HL-60/S4 treated with retinoic acid at 250 ng/mL for 4 days and 3 days (cell line): Measurements from ENCODE around the gene APPBP2.
"Not testable (repeated sequence)": the region's sequence is repeated elsewhere in the genome, so short reads cannot be mapped to it uniquely, and the experiment has no call there.

ENCODE experiments used
- in situ Hi-C: fragments of 300-500 bp; cut with MboI; formaldehyde crosslinking; loops from 2 replicates; pipeline ENCODE4 v1.7.0; 2022; ENCODE audit warnings: low sequenced_read_pairs

The APPBP2 gene, protein sequence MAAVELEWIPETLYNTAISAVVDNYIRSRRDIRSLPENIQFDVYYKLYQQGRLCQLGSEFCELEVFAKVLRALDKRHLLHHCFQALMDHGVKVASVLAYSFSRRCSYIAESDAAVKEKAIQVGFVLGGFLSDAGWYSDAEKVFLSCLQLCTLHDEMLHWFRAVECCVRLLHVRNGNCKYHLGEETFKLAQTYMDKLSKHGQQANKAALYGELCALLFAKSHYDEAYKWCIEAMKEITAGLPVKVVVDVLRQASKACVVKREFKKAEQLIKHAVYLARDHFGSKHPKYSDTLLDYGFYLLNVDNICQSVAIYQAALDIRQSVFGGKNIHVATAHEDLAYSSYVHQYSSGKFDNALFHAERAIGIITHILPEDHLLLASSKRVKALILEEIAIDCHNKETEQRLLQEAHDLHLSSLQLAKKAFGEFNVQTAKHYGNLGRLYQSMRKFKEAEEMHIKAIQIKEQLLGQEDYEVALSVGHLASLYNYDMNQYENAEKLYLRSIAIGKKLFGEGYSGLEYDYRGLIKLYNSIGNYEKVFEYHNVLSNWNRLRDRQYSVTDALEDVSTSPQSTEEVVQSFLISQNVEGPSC

GRCh38 chr17:60525685-60526514, at the start of gene APPBP2:
Gene APPBP2, minus strand, starts transcription at chr17:60526242. Its CDS starts 311 bp downstream, at chr17:60525931.
- in situ Hi-C loops, result no loop called here

DNA sequence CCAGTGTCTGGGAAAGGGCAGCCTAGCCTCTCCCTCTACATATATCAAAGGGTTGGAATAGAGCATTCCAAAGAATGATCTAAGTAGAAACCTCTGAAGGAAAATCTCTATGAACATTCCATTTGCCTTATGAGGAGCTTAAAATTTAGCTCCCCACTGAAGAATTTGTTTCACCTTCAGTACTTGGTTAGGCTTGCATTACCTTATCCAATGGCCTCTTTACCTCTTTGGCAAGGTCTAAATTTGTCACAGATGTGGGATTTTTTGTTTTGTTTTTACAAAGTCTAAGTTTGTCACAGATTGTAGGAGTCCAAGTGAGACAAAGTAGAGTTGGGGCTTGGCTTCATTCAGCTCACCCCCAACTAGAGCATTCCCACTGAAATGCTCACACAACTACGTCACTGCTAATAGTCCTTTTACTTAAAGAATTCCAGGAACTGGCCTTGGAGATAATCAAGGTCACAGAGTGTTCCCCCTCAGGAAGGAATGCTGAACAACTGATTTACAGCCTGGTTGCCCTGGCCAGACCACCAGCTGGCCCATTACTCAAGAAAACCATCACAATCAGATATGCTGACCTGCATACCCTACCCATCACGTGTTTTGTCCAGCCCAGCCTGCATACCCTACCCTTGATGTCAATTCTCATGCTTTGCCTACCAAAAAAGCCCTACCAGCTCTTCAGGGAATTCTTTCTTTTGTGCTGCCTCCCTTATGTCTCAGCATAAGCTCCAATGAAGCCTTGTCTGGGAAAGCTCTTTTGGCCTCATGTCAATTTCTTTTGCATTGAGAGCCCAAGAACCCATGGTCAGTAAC, 47.4 kb upstream of the APPBP2 start:
- in situ Hi-C loops, result no loop called here

- in situ Hi-C loops, result no loop called here
Observed at GRCh38 chr17:60565233-60565632, 39.2 kb upstream of the APPBP2 start.

- in situ Hi-C loops, result no loop called here
Observed at GRCh38 chr17:60563743-60564142, 37.7 kb upstream of the APPBP2 start.

GRCh38 chr17:60562421-60562820, 36.4 kb upstream of the APPBP2 start:
- in situ Hi-C loops, result no loop called here

- in situ Hi-C loops, result no loop called here
Observed at GRCh38 chr17:60560860-60561257, 34.8 kb upstream of the APPBP2 start.

GRCh38 chr17:60559995-60560859, 34.2 kb upstream of the APPBP2 start:
- in situ Hi-C loops, result no loop called here

- in situ Hi-C loops, result no loop called here
Observed at GRCh38 chr17:60559659-60559994, 33.6 kb upstream of the APPBP2 start.

GRCh38 chr17:60557805-60558204, 31.8 kb upstream of the APPBP2 start:
- in situ Hi-C loops, result no loop called here

DNA sequence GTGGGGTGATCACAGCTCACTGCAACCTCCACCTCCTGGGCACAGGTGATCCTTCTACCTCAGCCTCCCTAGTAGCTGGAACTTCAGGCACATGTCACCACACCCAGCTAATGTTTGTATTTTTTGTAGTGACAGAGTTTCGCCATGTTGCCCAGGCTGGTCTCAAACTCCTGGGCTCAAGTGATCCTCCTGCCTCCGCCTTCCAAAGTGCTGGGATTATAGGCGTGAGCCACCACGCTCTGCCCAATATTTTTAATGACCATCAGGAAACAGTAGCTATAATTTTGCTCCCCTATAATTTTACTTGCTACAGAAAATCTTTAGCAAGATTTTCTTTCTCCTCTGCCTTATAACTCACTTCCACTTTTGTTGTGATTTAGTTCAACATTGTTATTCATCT, 29.7 kb upstream of the APPBP2 start:
- in situ Hi-C loops, result no loop called here

GRCh38 chr17:60554377-60554788, 28.3 kb upstream of the APPBP2 start:
- in situ Hi-C loops, result no loop called here

- in situ Hi-C loops, result not testable (repeated sequence)
Observed at GRCh38 chr17:60552255-60552654, 26.2 kb upstream of the APPBP2 start.

- in situ Hi-C loops, result no loop called here
Observed at GRCh38 chr17:60548990-60549389, 22.9 kb upstream of the APPBP2 start.

DNA sequence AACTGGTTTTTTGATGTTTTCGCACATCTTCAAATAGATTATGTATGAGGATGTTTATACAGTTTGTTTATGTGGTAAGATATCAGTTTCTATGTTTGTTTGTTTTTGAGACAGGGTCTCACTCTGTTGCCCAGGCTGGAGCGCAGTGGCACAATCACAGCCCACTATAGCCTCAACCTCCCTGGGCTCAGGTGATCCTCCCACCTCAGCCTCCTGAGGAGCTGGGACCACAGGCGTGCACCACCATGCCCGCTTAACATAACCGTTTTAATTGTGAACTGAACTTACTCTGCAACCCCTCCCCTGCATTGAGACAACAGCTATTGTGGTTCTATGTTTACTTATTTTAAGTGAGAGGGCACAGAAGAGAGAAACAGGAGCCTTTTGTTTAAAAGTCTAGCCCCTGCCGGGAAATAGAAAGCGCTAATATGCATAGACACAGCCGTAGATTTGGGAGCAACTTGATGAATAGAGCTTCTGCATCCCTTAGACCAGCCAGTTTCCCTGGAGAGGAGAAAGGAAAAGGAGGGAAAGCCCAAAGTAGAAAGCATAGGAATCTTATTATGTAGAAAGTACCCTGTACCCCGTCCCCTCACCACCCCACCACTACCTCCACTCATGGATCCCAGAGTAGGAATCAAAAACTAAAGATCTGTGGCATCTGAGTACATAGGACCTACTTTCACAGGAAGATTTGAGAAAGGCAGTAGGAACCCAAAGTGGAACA, 19.6 kb upstream of the APPBP2 start:
- in situ Hi-C loops, result no loop called here

GRCh38 chr17:60542071-60542470, 16.0 kb upstream of the APPBP2 start:
- in situ Hi-C loops, result no loop called here

- in situ Hi-C loops, result no loop called here
Observed at GRCh38 chr17:60540460-60540859, 14.4 kb upstream of the APPBP2 start.

DNA sequence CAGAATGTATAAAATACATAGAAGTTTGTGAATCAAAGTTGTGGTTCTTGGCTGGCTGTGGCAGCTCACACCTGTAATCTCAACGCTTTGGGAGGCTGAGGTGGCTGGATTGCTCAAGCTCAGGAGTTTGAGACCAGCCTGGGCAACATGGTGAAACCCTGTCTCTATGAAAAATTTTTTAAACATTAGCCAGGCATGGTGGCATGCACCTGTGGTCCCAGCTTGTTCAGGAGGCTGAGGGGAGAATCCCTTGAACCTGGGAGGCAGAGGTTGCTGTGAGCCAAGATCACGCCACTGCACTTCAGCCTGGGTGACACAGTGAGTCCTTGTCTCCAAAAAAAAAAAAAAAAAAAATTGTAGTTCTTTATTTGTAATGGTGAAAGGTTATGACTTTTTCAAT, 13.8 kb upstream of the APPBP2 start:
- in situ Hi-C loops, result no loop called here

DNA sequence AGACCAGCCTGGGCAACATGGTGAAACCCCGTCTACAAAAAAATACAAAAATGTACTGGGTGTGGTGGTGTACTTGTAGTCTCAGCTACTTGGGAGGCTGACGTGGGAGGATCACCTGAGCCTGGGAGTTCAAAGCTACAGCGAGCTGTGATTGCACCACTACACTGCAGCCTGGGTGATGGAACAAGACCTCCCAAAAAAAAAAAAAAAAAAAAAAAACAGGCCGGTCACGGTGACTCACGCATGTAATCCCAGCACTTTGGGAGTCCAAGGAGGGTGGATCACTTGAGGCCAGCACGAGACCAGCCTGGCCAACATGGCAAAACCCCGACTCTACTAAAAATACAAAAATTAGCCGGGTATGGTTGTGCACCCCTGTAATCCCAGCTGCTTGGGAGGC, 12.7 kb upstream of the APPBP2 start:
- in situ Hi-C loops, result no loop called here
